PC-9 (cell line): ENCODE measurements around the gene MILR1.

ENCODE experiments used
- EZH2 ChIP-seq: fragments of 200-600 bp; sonication (generic); IDR thresholded peaks from 2 replicates; pipeline ENCODE4 v1.8.0; 2017; ENCODE audit warnings: antibody characterized with exemption, low read depth
- TF ChIP-seq, protein P1 (sequence below): fragments of 200-600 bp; sonication (generic); conservative IDR thresholded peaks from 2 replicates; pipeline ENCODE4 v1.6.1; 2017; ENCODE audit warnings: mixed run types, antibody characterized with exemption, mild to moderate bottlenecking, moderate library complexity

DNA sequence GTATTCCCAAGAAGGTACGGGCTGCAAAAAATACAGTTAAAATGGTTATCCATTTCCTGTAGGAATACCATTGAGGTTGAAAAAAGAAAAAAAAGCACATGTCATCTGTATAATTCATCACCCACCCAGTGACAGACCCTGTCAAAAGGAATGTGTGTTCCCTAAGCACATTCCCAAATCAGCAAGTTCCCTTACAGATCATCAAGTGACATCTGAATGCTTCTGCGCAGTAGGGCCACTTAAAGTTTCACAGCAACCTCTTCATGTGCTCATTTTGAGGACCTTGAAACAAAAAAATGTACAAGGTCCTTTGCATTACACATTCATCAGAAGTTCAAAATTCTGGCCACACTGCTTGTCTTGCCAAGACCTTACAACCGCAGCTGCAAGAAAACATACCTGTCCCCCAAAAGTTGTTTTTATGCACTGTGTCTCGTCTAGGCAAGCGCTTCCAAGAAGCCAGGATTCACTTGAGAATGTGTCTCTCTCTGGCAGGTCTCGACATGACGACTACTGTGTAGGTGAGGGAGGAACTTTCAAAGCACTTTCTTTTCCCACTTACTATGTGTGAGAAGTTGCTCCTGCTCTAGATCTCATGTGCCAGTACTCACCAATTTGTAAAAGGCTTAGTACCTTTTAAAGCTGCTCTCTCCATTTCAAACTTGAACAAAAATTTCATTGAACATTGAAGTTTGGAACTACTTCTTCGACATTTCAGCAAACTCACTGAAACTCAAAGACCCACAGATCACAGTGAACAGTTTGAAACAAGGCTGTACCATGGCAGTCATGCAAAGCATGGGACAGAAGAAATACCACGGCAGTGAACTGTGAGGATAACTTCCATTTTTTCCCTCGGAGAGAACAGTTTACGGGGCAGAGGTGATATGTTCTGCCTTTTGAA, 52.2 kb downstream of the MILR1 start:
- TF ChIP-seq, protein P1, sequence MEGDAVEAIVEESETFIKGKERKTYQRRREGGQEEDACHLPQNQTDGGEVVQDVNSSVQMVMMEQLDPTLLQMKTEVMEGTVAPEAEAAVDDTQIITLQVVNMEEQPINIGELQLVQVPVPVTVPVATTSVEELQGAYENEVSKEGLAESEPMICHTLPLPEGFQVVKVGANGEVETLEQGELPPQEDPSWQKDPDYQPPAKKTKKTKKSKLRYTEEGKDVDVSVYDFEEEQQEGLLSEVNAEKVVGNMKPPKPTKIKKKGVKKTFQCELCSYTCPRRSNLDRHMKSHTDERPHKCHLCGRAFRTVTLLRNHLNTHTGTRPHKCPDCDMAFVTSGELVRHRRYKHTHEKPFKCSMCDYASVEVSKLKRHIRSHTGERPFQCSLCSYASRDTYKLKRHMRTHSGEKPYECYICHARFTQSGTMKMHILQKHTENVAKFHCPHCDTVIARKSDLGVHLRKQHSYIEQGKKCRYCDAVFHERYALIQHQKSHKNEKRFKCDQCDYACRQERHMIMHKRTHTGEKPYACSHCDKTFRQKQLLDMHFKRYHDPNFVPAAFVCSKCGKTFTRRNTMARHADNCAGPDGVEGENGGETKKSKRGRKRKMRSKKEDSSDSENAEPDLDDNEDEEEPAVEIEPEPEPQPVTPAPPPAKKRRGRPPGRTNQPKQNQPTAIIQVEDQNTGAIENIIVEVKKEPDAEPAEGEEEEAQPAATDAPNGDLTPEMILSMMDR: no peak
- TF ChIP-seq EZH2: no peak
